HG03025 (cell line): ENCODE data around the gene IVL.

Experiments
- ATAC-seq: cut with Tn5 transposase; IDR thresholded peaks from one replicate; pipeline ENCODE4 v1.9.1; 2021; ENCODE audit warnings: mild to moderate bottlenecking, moderate library complexity; ENCODE audit not compliant: unreplicated experiment, low FRiP score

IVL gene

GRCh38 chr1:152907686-152908601, at the start of gene IVL:
TSS of gene IVL (plus strand) at chr1:152908546. CDS start at chr1:152909798, 1,252 bp downstream.
- ATAC-seq = no peak

GRCh38 chr1:152859696-152860095, 48.6 kb upstream of the IVL start, which contains the start of gene LCE7A:
TSS of gene LCE7A (plus strand) at chr1:152859996. CDS start at chr1:152860698, 702 bp downstream.
- no peak for ATAC-seq

GRCh38 chr1:152860129-152860528, 48.2 kb upstream of the IVL start:
- no peak for ATAC-seq

GRCh38 chr1:152861374-152861773, 47.0 kb upstream of the IVL start:
- no peak for ATAC-seq

GRCh38 chr1:152864443-152864842, 43.9 kb upstream of the IVL start:
- no peak for ATAC-seq

- ATAC-seq = no peak
Observed at GRCh38 chr1:152866321-152866720, 42.0 kb upstream of the IVL start.

- ATAC-seq = no peak
Observed at GRCh38 chr1:152869808-152870419, 38.4 kb upstream of the IVL start.

- ATAC-seq = no peak
Observed at GRCh38 chr1:152870831-152871730, 37.3 kb upstream of the IVL start.

- no peak for ATAC-seq
Observed at GRCh38 chr1:152871731-152872126, 36.6 kb upstream of the IVL start.

- ATAC-seq = no peak
Observed at GRCh38 chr1:152873495-152873894, 34.9 kb upstream of the IVL start.

GRCh38 chr1:152876827-152877226, 31.5 kb upstream of the IVL start:
- no peak for ATAC-seq

- no peak for ATAC-seq
Observed at GRCh38 chr1:152878042-152878441, 30.3 kb upstream of the IVL start, which contains the start of gene SMCP. TSS of gene SMCP (plus strand) at chr1:152878322. CDS start at chr1:152884423, 6,101 bp downstream.

- no peak for ATAC-seq
Observed at GRCh38 chr1:152879559-152880198, 28.7 kb upstream of the IVL start.

GRCh38 chr1:152880316-152880715, 28.0 kb upstream of the IVL start:
- ATAC-seq = no peak

- ATAC-seq = peak; percentile 71
Observed at GRCh38 chr1:152880907-152881306, 27.4 kb upstream of the IVL start.

- no peak for ATAC-seq
Observed at GRCh38 chr1:152884085-152884484, 24.3 kb upstream of the IVL start.

GRCh38 chr1:152884506-152884905, 23.8 kb upstream of the IVL start:
- no peak for ATAC-seq

GRCh38 chr1:152884966-152885624, 23.3 kb upstream of the IVL start:
- ATAC-seq = no peak

GRCh38 chr1:152886085-152886484, 22.3 kb upstream of the IVL start:
- no peak for ATAC-seq
